Smooth muscle cell (in vitro differentiated cells): ENCODE results near the gene DPP6. TPM values are rescaled to one million over a fixed set of nuclear protein-coding genes. Genes with fewer than 3 reads are reported as not detected.

Source experiments
- DNase-seq: peaks from one replicate; lab custom pipeline; 2025; ENCODE audit not compliant: unreplicated experiment; lab: John Stamatoyannopoulos, UW
- H2AFZ ChIP-seq: fragments of 200-600 bp; sonication (generic); 2 replicates; pipeline ENCODE4 v1.6.0; 2016; ENCODE audit warnings: antibody characterized with exemption, low read depth, mild to moderate bottlenecking
- H3F3A ChIP-seq: fragments of 200-600 bp; sonication (generic); 2 replicates; pipeline ENCODE4 v1.6.0; 2017; ENCODE audit warnings: antibody characterized with exemption, low read depth
- H3K27ac ChIP-seq: fragments of 200-600 bp; sonication (generic); 2 replicates; pipeline ENCODE4 v1.5.1; 2016; ENCODE audit warnings: low read depth, mild to moderate bottlenecking
- H3K27me3 ChIP-seq: fragments of 200-600 bp; sonication (generic); 2 replicates; pipeline ENCODE4 v1.6.1; 2016; ENCODE audit warnings: low read depth, mild to moderate bottlenecking
- H3K36me3 ChIP-seq: fragments of 200-600 bp; sonication (generic); 2 replicates; pipeline ENCODE4 v1.5.1; 2016; ENCODE audit warnings: low read depth
- H3K4me1 ChIP-seq: fragments of 200-600 bp; sonication (generic); 2 replicates; pipeline ENCODE4 v1.5.1; 2016; ENCODE audit warnings: low read depth
- H3K4me2 ChIP-seq: fragments of 200-600 bp; sonication (generic); 2 replicates; pipeline ENCODE4 v1.6.0; 2016; ENCODE audit warnings: mild to moderate bottlenecking
- H3K4me3 ChIP-seq: fragments of 200-600 bp; sonication (generic); 2 replicates; pipeline ENCODE4 v1.5.1; 2016; ENCODE audit warnings: mild to moderate bottlenecking
- H3K79me2 ChIP-seq: fragments of 200-600 bp; sonication (generic); 2 replicates; pipeline ENCODE4 v1.6.0; 2016; ENCODE audit warnings: low read depth, mild to moderate bottlenecking
- H3K9ac ChIP-seq: fragments of 200-600 bp; sonication (generic); 2 replicates; pipeline ENCODE4 v1.6.0; 2016; ENCODE audit warnings: low read depth
- H3K9me3 ChIP-seq: fragments of 200-600 bp; sonication (generic); replicated peaks from 2 replicates; pipeline ENCODE4 v1.5.1; 2016; ENCODE audit warnings: low read depth
- H4K20me1 ChIP-seq: fragments of 200-600 bp; sonication (generic); 2 replicates; pipeline ENCODE4 v1.6.0; 2016; ENCODE audit warnings: low read depth
- WGBS: methylation state at CpG from one replicate; pipeline ENCODE4 v1.1.7; 2016; ENCODE audit warnings: low lambda C conversion rate; 5-methylcytosine and 5-hydroxymethylcytosine counted together
- polyA plus RNA-seq: library from polyadenylated mRNA; unstranded; fragments of >200 nt; fragmentation: Nextera tagmentation; extraction: Ambion mirVana; gene quantifications from 2 replicates; pipeline ENCODE4 v1.2.1, GENCODE V29; 2016
- total RNA-seq: library from RNA; depleted of rRNA; stranded (reverse); fragments of >200 nt; gene quantifications from 2 replicates; pipeline ENCODE4 v1.2.3, GENCODE V29; 2014
- TF ChIP-seq, protein P1 (sequence below): fragments of 200-600 bp; sonication (generic); IDR thresholded peaks from 2 replicates; pipeline ENCODE4 v1.5.1; 2017; ENCODE audit warnings: borderline replicate concordance, mild to moderate bottlenecking, antibody characterized with exemption; ENCODE audit not compliant: insufficient read depth, poor library complexity, severe bottlenecking

DPP6 gene
- total and polyA plus RNA-seq, 2 experiments from 2014 or later = 0.72 TPM; not detected in 1

DNA sequence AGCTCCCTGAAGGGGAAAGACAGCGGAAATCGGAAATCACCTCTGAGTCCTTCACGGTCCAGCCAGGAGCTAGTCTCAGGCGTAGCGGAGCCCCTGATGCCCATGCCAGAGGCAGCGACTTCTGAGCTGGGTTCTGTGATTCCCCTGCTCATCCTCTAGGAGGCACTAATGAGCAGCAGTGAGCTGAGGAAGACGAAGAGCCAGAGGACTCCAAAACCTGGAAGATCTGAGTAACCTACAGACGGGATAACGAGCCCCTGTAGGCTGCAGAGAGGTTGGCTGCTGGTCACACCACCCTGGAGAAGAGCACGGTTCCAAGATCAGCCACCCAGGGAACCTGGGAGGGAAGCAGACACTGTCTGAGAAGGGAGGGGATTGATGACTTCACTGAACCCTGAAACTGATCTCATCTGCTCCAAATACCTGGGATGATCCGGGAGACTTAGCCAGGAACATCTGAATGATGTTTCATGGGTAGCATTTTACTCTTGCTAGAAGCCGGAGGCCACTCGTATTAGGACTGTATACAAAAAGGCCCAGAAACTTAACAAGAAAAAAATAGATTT, 646.6 kb downstream of the DPP6 start:
- Histone ChIP-seq H3K4me1 (no peaks in the 10 kb centered on the region), H3K4me2 (no peak overlapping the region), H3K79me2 (no peaks in the 10 kb centered on the region), H2AFZ (no peak overlapping the region), H3K27ac (no peak overlapping the region), H3K36me3 (no peaks in the 10 kb centered on the region), H3K27me3 (no peaks in the 10 kb centered on the region), H3K9me3 (no peaks in the 10 kb centered on the region), H3K4me3 (no peak overlapping the region), H3F3A (no peaks in the 10 kb centered on the region), H4K20me1 (no peaks in the 10 kb centered on the region), H3K9ac (no peak overlapping the region)
- DNase-seq = no peak
- TF ChIP-seq, protein P1, sequence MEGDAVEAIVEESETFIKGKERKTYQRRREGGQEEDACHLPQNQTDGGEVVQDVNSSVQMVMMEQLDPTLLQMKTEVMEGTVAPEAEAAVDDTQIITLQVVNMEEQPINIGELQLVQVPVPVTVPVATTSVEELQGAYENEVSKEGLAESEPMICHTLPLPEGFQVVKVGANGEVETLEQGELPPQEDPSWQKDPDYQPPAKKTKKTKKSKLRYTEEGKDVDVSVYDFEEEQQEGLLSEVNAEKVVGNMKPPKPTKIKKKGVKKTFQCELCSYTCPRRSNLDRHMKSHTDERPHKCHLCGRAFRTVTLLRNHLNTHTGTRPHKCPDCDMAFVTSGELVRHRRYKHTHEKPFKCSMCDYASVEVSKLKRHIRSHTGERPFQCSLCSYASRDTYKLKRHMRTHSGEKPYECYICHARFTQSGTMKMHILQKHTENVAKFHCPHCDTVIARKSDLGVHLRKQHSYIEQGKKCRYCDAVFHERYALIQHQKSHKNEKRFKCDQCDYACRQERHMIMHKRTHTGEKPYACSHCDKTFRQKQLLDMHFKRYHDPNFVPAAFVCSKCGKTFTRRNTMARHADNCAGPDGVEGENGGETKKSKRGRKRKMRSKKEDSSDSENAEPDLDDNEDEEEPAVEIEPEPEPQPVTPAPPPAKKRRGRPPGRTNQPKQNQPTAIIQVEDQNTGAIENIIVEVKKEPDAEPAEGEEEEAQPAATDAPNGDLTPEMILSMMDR = peak; percentile 36
- WGBS = 49% methylated on average over 13 of the region's 13 CpGs

DNA sequence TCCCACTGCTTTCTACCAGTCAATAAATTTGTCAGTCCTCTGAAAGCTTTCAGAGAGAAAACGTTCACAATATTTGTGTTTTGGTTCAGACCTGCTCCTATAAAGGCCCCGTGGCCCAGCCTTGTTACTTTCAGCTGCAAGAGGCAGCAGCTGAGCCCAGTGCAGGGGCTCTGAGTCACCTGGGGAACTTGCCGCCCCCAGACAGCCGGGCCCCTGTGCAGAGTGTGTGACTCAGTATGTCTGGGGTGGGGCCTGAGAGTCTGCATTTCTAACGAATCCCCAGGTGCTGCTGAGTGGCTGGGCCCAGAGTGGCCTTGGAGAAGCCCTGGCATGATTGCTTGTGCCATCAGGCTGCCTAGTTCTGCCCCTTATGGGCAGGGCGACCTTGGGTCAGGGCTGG, 647.2 kb downstream of the DPP6 start:
- no peaks in the 10 kb centered on the region for H3K9me3 ChIP-seq
- WGBS = 60% methylated on average over 6 of the region's 6 CpGs
- no peaks in the 10 kb centered on the region for H4K20me1 ChIP-seq
- no peak overlapping the region for H3K4me2 ChIP-seq
- TF ChIP-seq, protein P1 = no peak
- no peaks in the 10 kb centered on the region for H3K27me3 ChIP-seq
- no peaks in the 10 kb centered on the region for H3K4me1 ChIP-seq
- no peaks in the 10 kb centered on the region for H3K36me3 ChIP-seq
- no peak for DNase-seq
- no peak overlapping the region for H3K9ac ChIP-seq
- no peaks in the 10 kb centered on the region for H3F3A ChIP-seq
- H3K4me3 ChIP-seq = no peak overlapping the region
- no peak overlapping the region for H3K27ac ChIP-seq
- no peak overlapping the region for H2AFZ ChIP-seq
- no peaks in the 10 kb centered on the region for H3K79me2 ChIP-seq

DNA sequence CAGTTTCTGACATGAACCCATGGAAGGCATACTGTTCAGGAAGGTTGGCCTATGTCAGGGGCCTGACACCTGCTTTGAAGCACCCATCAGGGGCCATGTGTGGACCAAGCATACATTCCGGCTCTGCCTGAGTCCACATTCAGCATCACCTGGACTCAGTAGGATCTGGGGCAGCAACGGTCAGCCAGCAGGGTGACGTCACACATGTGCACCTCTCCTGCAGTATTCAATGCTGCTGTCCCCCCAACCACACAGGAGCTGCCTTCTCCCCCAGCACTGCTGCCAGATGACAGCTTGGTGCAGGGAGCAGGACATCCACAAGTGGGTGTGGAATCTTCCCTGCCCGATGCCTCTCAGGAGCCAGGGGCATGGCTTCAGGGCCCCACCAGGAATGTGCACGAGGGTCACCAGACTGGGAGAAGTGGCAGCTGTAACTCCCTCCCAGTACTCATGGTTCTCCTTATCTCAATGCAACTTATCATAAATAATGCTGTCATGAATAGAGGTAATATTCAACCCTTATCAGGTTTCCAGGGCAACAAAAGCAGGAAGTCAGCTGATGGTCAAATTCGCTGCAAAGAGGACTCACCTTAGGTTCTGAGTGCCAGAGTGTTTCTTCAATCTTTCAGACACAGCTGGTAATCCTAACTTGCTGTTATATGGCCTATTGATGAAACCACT, 657.8 kb downstream of the DPP6 start:
- Histone ChIP-seq H2AFZ (no peak overlapping the region), H3K27ac (no peak overlapping the region), H3K4me3 (no peak overlapping the region), H3K79me2 (no peaks in the 10 kb centered on the region), H3K9ac (no peak overlapping the region), H3K4me1 (no peaks in the 10 kb centered on the region), H3K27me3 (no peaks in the 10 kb centered on the region), H3F3A (no peaks in the 10 kb centered on the region), H4K20me1 (no peaks in the 10 kb centered on the region), H3K4me2 (no peak overlapping the region), H3K9me3 (peaks cover 4% of the 10 kb centered on the region), H3K36me3 (no peaks in the 10 kb centered on the region)
- TF ChIP-seq, protein P1 = no peak
- WGBS = 83% methylated on average over 6 of the region's 6 CpGs
- DNase-seq = no peak

DNA sequence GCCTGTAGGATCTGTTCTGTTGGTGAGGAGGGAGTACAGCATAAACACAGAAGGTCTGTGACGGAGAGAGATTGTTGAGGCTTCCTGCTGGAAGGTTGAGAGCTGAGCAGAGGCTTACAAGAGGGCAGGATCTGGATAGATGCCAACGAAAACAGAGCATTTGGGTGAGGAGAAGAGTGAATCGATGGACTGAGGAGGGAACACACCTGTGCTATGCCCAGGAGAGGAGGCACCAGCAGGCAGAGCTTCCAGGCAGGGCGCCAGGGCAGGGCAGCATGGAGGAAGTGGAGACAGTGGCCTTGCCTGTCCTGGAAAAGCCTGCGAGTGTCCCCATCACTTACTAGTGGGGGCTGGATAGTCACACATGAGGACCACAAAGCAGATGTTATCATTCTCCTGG, 667.8 kb downstream of the DPP6 start:
- Histone ChIP-seq H3K9me3 (no peaks in the 10 kb centered on the region), H4K20me1 (no peaks in the 10 kb centered on the region), H2AFZ (no peak overlapping the region), H3K27ac (no peak overlapping the region), H3K79me2 (no peaks in the 10 kb centered on the region), H3K9ac (no peak overlapping the region), H3K4me2 (no peak overlapping the region), H3F3A (no peaks in the 10 kb centered on the region), H3K4me3 (no peak overlapping the region), H3K4me1 (no peaks in the 10 kb centered on the region), H3K27me3 (no peaks in the 10 kb centered on the region), H3K36me3 (no peaks in the 10 kb centered on the region)
- no peak for DNase-seq
- 77% methylated on average over 5 of the region's 5 CpGs for WGBS
- TF ChIP-seq, protein P1 = no peak
